ENCODE measurements around the gene RSRC1.
"Not testable (repeated sequence)": the region's sequence is repeated elsewhere in the genome, so short reads cannot be mapped to it uniquely, and the experiment has no call there.

Gene RSRC1

GRCh38 chr3:158244274-158244673 is 134.4 kb downstream of the RSRC1 start:
- no peak for DNase-seq

GRCh38 chr3:158247288-158247687 is 137.4 kb downstream of the RSRC1 start:
- no peak for DNase-seq

- DNase-seq: no peak
Observed at GRCh38 chr3:158248261-158248660, 138.4 kb downstream of the RSRC1 start.

- no peak for DNase-seq
Observed at GRCh38 chr3:158249183-158249582, 139.3 kb downstream of the RSRC1 start.

- no peak for DNase-seq
Observed at GRCh38 chr3:158258619-158259018, 148.7 kb downstream of the RSRC1 start.

GRCh38 chr3:158260392-158260791 is 150.5 kb downstream of the RSRC1 start:
- peak; percentile 4 for DNase-seq

GRCh38 chr3:158261371-158261991 is 151.6 kb downstream of the RSRC1 start:
- no peak for DNase-seq

- DNase-seq: no peak
Observed at GRCh38 chr3:158264894-158265293, 155.0 kb downstream of the RSRC1 start.

GRCh38 chr3:158267015-158267414 is 157.1 kb downstream of the RSRC1 start:
- DNase-seq: no peak

- no peak for DNase-seq
Observed at GRCh38 chr3:158269942-158270341, 160.1 kb downstream of the RSRC1 start.

GRCh38 chr3:158272081-158272480 is 162.2 kb downstream of the RSRC1 start:
- DNase-seq: no peak

- DNase-seq: no peak
Observed at GRCh38 chr3:158273656-158274055, 163.8 kb downstream of the RSRC1 start.

GRCh38 chr3:158278187-158278586 is 168.3 kb downstream of the RSRC1 start:
- no peak for DNase-seq

- DNase-seq: no peak
Observed at GRCh38 chr3:158279609-158280008, 169.7 kb downstream of the RSRC1 start.

GRCh38 chr3:158295771-158296170 is 185.9 kb downstream of the RSRC1 start:
- DNase-seq: no peak

- no peak for DNase-seq
Observed at GRCh38 chr3:158297940-158298339, 188.1 kb downstream of the RSRC1 start.

- no peak for DNase-seq
Observed at GRCh38 chr3:158308236-158308928, 198.5 kb downstream of the RSRC1 start.

- DNase-seq: no peak
Observed at GRCh38 chr3:158312560-158313141, 202.8 kb downstream of the RSRC1 start.

GRCh38 chr3:158313338-158313927 is 203.5 kb downstream of the RSRC1 start:
- DNase-seq: no peak

GRCh38 chr3:158314426-158315357 is 204.8 kb downstream of the RSRC1 start:
- no peak for DNase-seq

- DNase-seq: not testable (repeated sequence)
Observed at GRCh38 chr3:158329696-158330441, 220.0 kb downstream of the RSRC1 start.

- DNase-seq: no peak
Observed at GRCh38 chr3:158330870-158331269, 221.0 kb downstream of the RSRC1 start.
